ENCODE results near the gene FOCAD. TPM values are rescaled to one million over a fixed set of nuclear protein-coding genes. Genes with fewer than 3 reads are reported as not detected.

The FOCAD gene
- total RNA-seq, 1 donor = 45.6 TPM

DNA sequence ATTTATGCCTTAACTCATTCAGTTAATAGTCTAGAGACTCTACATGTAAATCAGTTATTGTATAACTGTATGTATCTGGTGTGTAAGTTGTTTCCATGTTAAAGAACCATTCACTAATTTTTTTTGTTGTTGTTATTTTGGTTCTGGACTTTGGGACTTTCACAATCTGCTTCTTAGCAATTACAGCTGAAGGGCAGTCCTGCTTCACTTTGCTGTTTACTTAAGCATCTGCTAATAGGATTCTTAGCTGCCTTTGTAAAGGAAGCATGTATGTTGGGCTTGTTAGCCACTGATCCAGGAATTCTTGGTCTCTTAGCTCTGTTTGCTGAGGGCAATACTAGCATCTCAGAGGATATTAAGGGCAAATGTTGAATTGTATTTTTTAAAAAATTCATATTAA lies 97.0 kb downstream of the FOCAD start:
- Histone ChIP-seq H4K20me1 (ENCODE audit: insufficient read depth, low read length) (no peaks in the 10 kb centered on the region), H2AFZ (ENCODE audit: low read length) (no peak overlapping the region), H3K4me2 (ENCODE audit: insufficient read depth, low read length) (no peak overlapping the region), H3K4me1 (ENCODE audit: insufficient read depth, low read length) (no peaks in the 10 kb centered on the region), H3K36me3 (ENCODE audit: insufficient read depth, low read length) (peaks cover 8% of the 10 kb centered on the region), H3K79me2 (ENCODE audit: insufficient read depth, low read length) (peaks cover 3% of the 10 kb centered on the region), H3K4me3 (ENCODE audit: insufficient read depth, low read length) (no peak overlapping the region), H3K27me3 (ENCODE audit: insufficient read depth, low read length) (no peaks in the 10 kb centered on the region), H3K9me3 (ENCODE audit: low read depth, low read length) (no peaks in the 10 kb centered on the region), H3K27ac (ENCODE audit: low read depth, low read length) (no peak overlapping the region)
- TF ChIP-seq, protein P1, sequence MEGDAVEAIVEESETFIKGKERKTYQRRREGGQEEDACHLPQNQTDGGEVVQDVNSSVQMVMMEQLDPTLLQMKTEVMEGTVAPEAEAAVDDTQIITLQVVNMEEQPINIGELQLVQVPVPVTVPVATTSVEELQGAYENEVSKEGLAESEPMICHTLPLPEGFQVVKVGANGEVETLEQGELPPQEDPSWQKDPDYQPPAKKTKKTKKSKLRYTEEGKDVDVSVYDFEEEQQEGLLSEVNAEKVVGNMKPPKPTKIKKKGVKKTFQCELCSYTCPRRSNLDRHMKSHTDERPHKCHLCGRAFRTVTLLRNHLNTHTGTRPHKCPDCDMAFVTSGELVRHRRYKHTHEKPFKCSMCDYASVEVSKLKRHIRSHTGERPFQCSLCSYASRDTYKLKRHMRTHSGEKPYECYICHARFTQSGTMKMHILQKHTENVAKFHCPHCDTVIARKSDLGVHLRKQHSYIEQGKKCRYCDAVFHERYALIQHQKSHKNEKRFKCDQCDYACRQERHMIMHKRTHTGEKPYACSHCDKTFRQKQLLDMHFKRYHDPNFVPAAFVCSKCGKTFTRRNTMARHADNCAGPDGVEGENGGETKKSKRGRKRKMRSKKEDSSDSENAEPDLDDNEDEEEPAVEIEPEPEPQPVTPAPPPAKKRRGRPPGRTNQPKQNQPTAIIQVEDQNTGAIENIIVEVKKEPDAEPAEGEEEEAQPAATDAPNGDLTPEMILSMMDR (IDR thresholded peaks at IDR 0.05; ENCODE audit: extremely low read depth, low read depth, low read length) = no peak
- no peak for DNase-seq (ENCODE audit: insufficient read length, low spot score, missing footprints)

DNA sequence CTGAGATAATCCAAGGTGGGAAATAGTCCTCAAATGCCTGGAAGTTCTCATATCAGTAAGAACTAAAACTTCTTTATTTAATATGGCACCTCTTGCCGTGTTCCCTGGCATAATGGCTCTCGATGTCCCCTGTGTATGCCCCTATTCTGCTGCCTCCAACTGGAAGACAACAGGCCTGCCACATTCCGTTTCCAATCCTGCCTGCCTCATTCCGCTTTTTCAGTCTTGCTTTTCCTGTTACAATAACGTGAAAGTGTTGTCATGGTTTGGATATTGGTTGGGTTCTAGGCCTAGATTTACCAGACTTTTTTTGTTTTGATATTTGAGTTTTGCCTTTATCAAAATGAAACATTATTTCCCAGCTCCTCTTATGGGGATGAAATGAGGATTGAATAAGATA lies 98.2 kb downstream of the FOCAD start:
- no peak overlapping the region for H3K4me2 ChIP-seq (ENCODE audit: insufficient read depth, low read length)
- no peak overlapping the region for H2AFZ ChIP-seq (ENCODE audit: low read length)
- H3K79me2 ChIP-seq (ENCODE audit: insufficient read depth, low read length) = peaks cover 3% of the 10 kb centered on the region
- H3K4me1 ChIP-seq (ENCODE audit: insufficient read depth, low read length) = no peaks in the 10 kb centered on the region
- TF ChIP-seq, protein P1 (IDR thresholded peaks at IDR 0.05; ENCODE audit: extremely low read depth, low read depth, low read length) = no peak
- peaks cover 8% of the 10 kb centered on the region for H3K36me3 ChIP-seq (ENCODE audit: insufficient read depth, low read length)
- H4K20me1 ChIP-seq (ENCODE audit: insufficient read depth, low read length) = no peaks in the 10 kb centered on the region
- H3K27ac ChIP-seq (ENCODE audit: low read depth, low read length) = no peak overlapping the region
- no peak for DNase-seq (ENCODE audit: insufficient read length, low spot score, missing footprints)
- H3K9me3 ChIP-seq (ENCODE audit: low read depth, low read length) = no peaks in the 10 kb centered on the region
- H3K27me3 ChIP-seq (ENCODE audit: insufficient read depth, low read length) = no peaks in the 10 kb centered on the region
- no peak overlapping the region for H3K4me3 ChIP-seq (ENCODE audit: insufficient read depth, low read length)

DNA sequence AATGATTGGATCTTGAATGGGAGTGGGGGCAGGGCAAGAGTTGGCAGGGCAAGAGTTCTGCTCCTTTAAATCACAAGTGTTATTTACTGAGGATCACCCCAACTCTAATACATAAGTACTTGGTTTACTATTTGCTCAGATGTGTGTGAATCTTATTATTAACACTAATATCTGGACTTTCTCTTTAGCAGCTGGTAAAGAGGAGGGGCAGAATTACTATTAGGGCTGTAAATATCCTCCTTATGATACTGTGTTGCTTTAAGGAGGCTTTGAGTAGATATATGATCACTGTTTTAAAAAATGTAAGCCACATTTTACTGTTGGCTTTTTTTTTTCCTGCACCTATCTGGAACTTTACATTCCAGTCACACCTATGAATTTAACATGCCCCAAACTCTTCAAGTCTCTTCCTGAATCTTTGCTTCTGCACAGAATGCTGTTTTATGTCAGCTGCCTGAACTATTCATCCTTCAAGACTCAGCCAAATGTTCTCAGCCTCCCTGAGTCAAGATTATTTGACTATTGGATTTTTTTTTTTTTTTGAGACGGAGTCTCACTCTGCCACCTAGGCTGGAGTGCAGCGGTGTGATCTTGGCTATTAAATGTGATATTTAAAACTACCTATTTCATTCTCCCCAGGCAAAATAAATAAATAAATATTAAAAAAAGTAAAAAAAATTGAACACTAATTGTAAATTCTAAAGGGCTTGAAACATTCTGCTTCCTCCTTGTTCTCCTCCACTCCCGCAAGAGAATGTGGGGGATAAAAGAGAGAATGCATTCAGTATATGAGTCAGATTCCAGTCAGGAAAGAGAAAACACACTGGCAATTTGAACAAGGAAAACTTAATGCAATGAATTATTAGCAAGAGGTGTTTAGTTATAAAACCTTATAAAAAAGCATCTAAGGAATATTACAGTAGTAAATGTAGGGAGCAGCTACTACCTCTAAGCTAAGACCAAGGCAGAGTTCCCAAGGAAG lies 99.3 kb downstream of the FOCAD start:
- no peak overlapping the region for H3K27ac ChIP-seq (ENCODE audit: low read depth, low read length)
- peaks cover 3% of the 10 kb centered on the region for H3K79me2 ChIP-seq (ENCODE audit: insufficient read depth, low read length)
- TF ChIP-seq, protein P1 (IDR thresholded peaks at IDR 0.05; ENCODE audit: extremely low read depth, low read depth, low read length) = no peak
- no peaks in the 10 kb centered on the region for H4K20me1 ChIP-seq (ENCODE audit: insufficient read depth, low read length)
- H2AFZ ChIP-seq (ENCODE audit: low read length) = no peak overlapping the region
- H3K36me3 ChIP-seq (ENCODE audit: insufficient read depth, low read length) = peaks cover 8% of the 10 kb centered on the region
- H3K4me3 ChIP-seq (ENCODE audit: insufficient read depth, low read length) = no peak overlapping the region
- H3K4me2 ChIP-seq (ENCODE audit: insufficient read depth, low read length) = no peak overlapping the region
- H3K4me1 ChIP-seq (ENCODE audit: insufficient read depth, low read length) = no peaks in the 10 kb centered on the region
- no peak for DNase-seq (ENCODE audit: insufficient read length, low spot score, missing footprints)
- H3K9me3 ChIP-seq (ENCODE audit: low read depth, low read length) = no peaks in the 10 kb centered on the region
- H3K27me3 ChIP-seq (ENCODE audit: insufficient read depth, low read length) = no peaks in the 10 kb centered on the region

DNA sequence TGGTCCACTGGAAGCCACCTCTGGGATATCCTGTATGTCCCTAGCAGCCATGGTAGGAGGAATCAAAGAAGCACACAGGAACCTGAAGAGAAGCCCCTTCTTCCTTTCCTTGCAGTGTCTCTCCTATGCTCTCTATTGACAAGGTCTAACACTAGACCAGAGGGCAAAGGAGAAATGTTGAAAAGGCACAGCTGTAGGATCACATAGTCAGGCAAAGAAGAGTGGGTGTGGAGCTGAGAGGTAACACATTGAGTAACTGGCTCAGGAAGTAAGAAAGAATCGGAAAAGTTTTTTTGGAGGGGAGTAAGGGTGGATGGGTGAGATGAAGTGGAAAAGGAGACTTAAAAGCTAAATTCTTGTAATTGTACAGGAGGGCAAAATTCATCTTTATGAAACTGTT lies 100.1 kb downstream of the FOCAD start:
- Histone ChIP-seq H4K20me1 (ENCODE audit: insufficient read depth, low read length) (no peaks in the 10 kb centered on the region), H3K27ac (ENCODE audit: low read depth, low read length) (no peak overlapping the region), H3K27me3 (ENCODE audit: insufficient read depth, low read length) (no peaks in the 10 kb centered on the region), H3K4me1 (ENCODE audit: insufficient read depth, low read length) (no peaks in the 10 kb centered on the region), H3K79me2 (ENCODE audit: insufficient read depth, low read length) (peaks cover 3% of the 10 kb centered on the region), H3K9me3 (ENCODE audit: low read depth, low read length) (no peaks in the 10 kb centered on the region), H3K4me3 (ENCODE audit: insufficient read depth, low read length) (no peak overlapping the region), H3K36me3 (ENCODE audit: insufficient read depth, low read length) (peaks cover 8% of the 10 kb centered on the region), H3K4me2 (ENCODE audit: insufficient read depth, low read length) (no peak overlapping the region), H2AFZ (ENCODE audit: low read length) (no peak overlapping the region)
- no peak for DNase-seq (ENCODE audit: insufficient read length, low spot score, missing footprints)
- TF ChIP-seq, protein P1 (IDR thresholded peaks at IDR 0.05; ENCODE audit: extremely low read depth, low read depth, low read length) = no peak
